Measurements from ENCODE around the gene DNAJC18.
"Not testable (repeated sequence)": the region's sequence is repeated elsewhere in the genome, so short reads cannot be mapped to it uniquely, and the experiment has no call there.

The DNAJC18 gene

GRCh38 chr5:139439013-139439903 lies at the start of gene DNAJC18:
DNAJC18 (minus strand) TSS chr5:139439525; CDS start chr5:139439445, 80 bp downstream.
- H3K4me1 ChIP-seq (ENCODE audit: control insufficient read depth, insufficient read depth, low read length, unreplicated experiment), result peaks cover 20% of the 10 kb centered on the region
- peaks cover 5% of the 10 kb centered on the region for H3K79me2 ChIP-seq (ENCODE audit: control insufficient read depth, insufficient read depth, low read length, unreplicated experiment)
- peak within 1 kb of the TSS; percentile 93 for H3K4me3 ChIP-seq (ENCODE audit: low read depth, low read length)
- no peaks in the 10 kb centered on the region for H3K27me3 ChIP-seq (ENCODE audit: insufficient read depth, low read length)
- H3K36me3 ChIP-seq (ENCODE audit: insufficient read depth, low read length), result peaks cover 2% of the 10 kb centered on the region; the same call in 1 of the 2 replicates
- peak within 1 kb of the TSS; percentile 82 for H3K27ac ChIP-seq (ENCODE audit: low read depth, low read length)
- H2AFZ ChIP-seq (ENCODE audit: low read length, unreplicated experiment), result peak within 1 kb of the TSS; percentile 99

DNA sequence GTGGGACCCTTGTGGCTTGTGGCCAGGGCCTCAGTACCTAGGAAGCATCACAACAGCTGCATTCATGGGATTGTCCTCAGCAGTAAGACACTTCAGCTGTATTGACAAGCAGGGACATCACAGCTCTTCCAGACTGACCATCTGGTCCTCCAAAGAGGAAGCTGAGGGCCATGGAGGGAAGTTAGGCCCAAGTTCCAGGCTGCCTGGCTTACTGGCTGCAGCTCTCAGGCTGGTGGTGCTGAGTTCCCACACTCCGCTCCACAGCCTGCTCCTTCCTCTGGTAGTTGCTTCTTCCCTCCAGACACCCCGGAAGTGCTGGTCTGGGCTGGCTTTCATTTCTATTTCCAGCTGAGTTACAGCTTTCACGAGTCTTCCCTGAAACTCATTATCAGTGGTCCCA lies 48.9 kb upstream of the DNAJC18 start:
- peaks cover 15% of the 10 kb centered on the region for H3K4me1 ChIP-seq (ENCODE audit: control insufficient read depth, insufficient read depth, low read length, unreplicated experiment)
- H3K27ac ChIP-seq (ENCODE audit: low read depth, low read length), result no peak overlapping the region
- no peaks in the 10 kb centered on the region for H3K36me3 ChIP-seq (ENCODE audit: insufficient read depth, low read length)
- no peaks in the 10 kb centered on the region for H3K27me3 ChIP-seq (ENCODE audit: insufficient read depth, low read length)
- no peak overlapping the region for H2AFZ ChIP-seq (ENCODE audit: low read length, unreplicated experiment)
- H3K79me2 ChIP-seq (ENCODE audit: control insufficient read depth, insufficient read depth, low read length, unreplicated experiment), result no peaks in the 10 kb centered on the region
- no peak overlapping the region for H3K4me3 ChIP-seq (ENCODE audit: low read depth, low read length)

GRCh38 chr5:139486201-139486600 lies 46.9 kb upstream of the DNAJC18 start:
- H3K4me3 ChIP-seq (ENCODE audit: low read depth, low read length), result no peak overlapping the region
- H3K27me3 ChIP-seq (ENCODE audit: insufficient read depth, low read length), result no peaks in the 10 kb centered on the region
- H3K36me3 ChIP-seq (ENCODE audit: insufficient read depth, low read length), result no peaks in the 10 kb centered on the region
- peaks cover 6% of the 10 kb centered on the region for H3K79me2 ChIP-seq (ENCODE audit: control insufficient read depth, insufficient read depth, low read length, unreplicated experiment)
- peaks cover 16% of the 10 kb centered on the region for H3K4me1 ChIP-seq (ENCODE audit: control insufficient read depth, insufficient read depth, low read length, unreplicated experiment)
- no peak overlapping the region for H2AFZ ChIP-seq (ENCODE audit: low read length, unreplicated experiment)
- H3K27ac ChIP-seq (ENCODE audit: low read depth, low read length), result no peak overlapping the region

DNA sequence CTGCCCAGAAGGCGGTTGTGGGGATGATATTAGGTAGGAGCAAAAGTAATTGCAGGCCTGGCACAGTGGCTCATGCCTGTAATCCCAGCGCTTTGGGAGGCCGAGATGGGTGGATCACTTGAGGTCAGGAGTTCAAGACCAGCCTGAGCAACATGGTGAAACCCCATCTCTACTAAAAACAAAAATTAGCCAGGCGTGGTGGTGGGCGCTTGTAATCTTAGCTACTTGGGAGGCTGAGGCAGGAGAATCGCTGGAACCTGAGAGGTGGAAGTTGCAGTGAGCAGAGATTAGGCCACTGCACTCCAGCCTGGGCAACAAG lies 43.5 kb upstream of the DNAJC18 start:
- peaks cover 17% of the 10 kb centered on the region for H3K79me2 ChIP-seq (ENCODE audit: control insufficient read depth, insufficient read depth, low read length, unreplicated experiment)
- H2AFZ ChIP-seq (ENCODE audit: low read length, unreplicated experiment); H3K27me3 ChIP-seq (ENCODE audit: insufficient read depth, low read length); H3K36me3 ChIP-seq (ENCODE audit: insufficient read depth, low read length): not testable (repeated sequence)
- peak overlapping the region; percentile 79; the same call in 1 of the 2 replicates for H3K4me3 ChIP-seq (ENCODE audit: low read depth, low read length)
- peaks cover 25% of the 10 kb centered on the region for H3K4me1 ChIP-seq (ENCODE audit: control insufficient read depth, insufficient read depth, low read length, unreplicated experiment)
- H3K27ac ChIP-seq (ENCODE audit: low read depth, low read length), result peak overlapping the region; percentile 97

GRCh38 chr5:139482050-139482889 lies 42.9 kb upstream of the DNAJC18 start, which contains the start of gene STING1:
STING1 (minus strand) TSS chr5:139482758; CDS start chr5:139481704, 1,054 bp downstream.
- peak within 1 kb of the TSS; percentile 79 for H3K4me3 ChIP-seq (ENCODE audit: low read depth, low read length)
- peak within 1 kb of the TSS; percentile 53 for H2AFZ ChIP-seq (ENCODE audit: low read length, unreplicated experiment)
- no peaks in the 10 kb centered on the region for H3K27me3 ChIP-seq (ENCODE audit: insufficient read depth, low read length)
- peaks cover 17% of the 10 kb centered on the region for H3K79me2 ChIP-seq (ENCODE audit: control insufficient read depth, insufficient read depth, low read length, unreplicated experiment)
- H3K4me1 ChIP-seq (ENCODE audit: control insufficient read depth, insufficient read depth, low read length, unreplicated experiment), result peaks cover 25% of the 10 kb centered on the region
- H3K27ac ChIP-seq (ENCODE audit: low read depth, low read length), result peak within 1 kb of the TSS; percentile 97
- no peaks in the 10 kb centered on the region for H3K36me3 ChIP-seq (ENCODE audit: insufficient read depth, low read length)

- Histone ChIP-seq H3K36me3 (ENCODE audit: insufficient read depth, low read length) (no peaks in the 10 kb centered on the region), H3K4me1 (ENCODE audit: control insufficient read depth, insufficient read depth, low read length, unreplicated experiment) (peaks cover 25% of the 10 kb centered on the region), H3K27me3 (ENCODE audit: insufficient read depth, low read length) (no peaks in the 10 kb centered on the region), H3K79me2 (ENCODE audit: control insufficient read depth, insufficient read depth, low read length, unreplicated experiment) (peaks cover 17% of the 10 kb centered on the region), H3K4me3 (ENCODE audit: low read depth, low read length) (peak overlapping the region; percentile 79), H2AFZ (ENCODE audit: low read length, unreplicated experiment) (no peak overlapping the region), H3K27ac (ENCODE audit: low read depth, low read length) (peak overlapping the region; percentile 97)
Observed at GRCh38 chr5:139481580-139482049, 42.3 kb upstream of the DNAJC18 start.

GRCh38 chr5:139481122-139481533 lies 41.8 kb upstream of the DNAJC18 start:
- no peaks in the 10 kb centered on the region for H3K27me3 ChIP-seq (ENCODE audit: insufficient read depth, low read length)

DNA sequence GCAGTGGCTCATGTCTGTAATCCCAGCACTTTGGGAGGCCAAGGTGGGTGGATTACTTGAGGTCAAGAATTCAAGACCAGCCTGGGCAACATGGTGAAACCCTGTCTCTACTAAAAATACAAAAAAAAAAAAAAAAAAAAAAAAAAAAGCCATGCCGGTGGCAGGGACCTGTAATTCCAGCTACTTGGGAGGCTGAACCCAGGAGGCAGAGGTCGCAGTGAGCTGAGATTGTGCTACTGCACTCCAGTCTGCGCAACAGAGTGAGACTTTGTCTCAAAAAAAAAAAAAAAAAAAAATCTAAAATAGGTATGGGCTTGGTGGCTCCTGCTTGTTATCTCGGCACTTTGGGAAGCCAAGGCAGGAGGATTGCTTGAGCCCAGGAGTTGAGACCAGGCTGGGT lies 40.4 kb upstream of the DNAJC18 start:
- H3K27ac ChIP-seq (ENCODE audit: low read depth, low read length); H3K4me3 ChIP-seq (ENCODE audit: low read depth, low read length); H2AFZ ChIP-seq (ENCODE audit: low read length, unreplicated experiment); H3K36me3 ChIP-seq (ENCODE audit: insufficient read depth, low read length); H3K27me3 ChIP-seq (ENCODE audit: insufficient read depth, low read length): not testable (repeated sequence)
- Histone ChIP-seq H3K4me1 (ENCODE audit: control insufficient read depth, insufficient read depth, low read length, unreplicated experiment) (peaks cover 33% of the 10 kb centered on the region), H3K79me2 (ENCODE audit: control insufficient read depth, insufficient read depth, low read length, unreplicated experiment) (peaks cover 17% of the 10 kb centered on the region)

More at GRCh38 chr5:139481122-139481533, 41.8 kb upstream of the DNAJC18 start:
- H3K79me2 ChIP-seq (ENCODE audit: control insufficient read depth, insufficient read depth, low read length, unreplicated experiment), result peaks cover 17% of the 10 kb centered on the region
- H3K36me3 ChIP-seq (ENCODE audit: insufficient read depth, low read length), result no peaks in the 10 kb centered on the region
- peak overlapping the region; percentile 79 for H3K4me3 ChIP-seq (ENCODE audit: low read depth, low read length)
- H2AFZ ChIP-seq (ENCODE audit: low read length, unreplicated experiment), result no peak overlapping the region
- H3K27ac ChIP-seq (ENCODE audit: low read depth, low read length), result peak overlapping the region; percentile 97
- peaks cover 25% of the 10 kb centered on the region for H3K4me1 ChIP-seq (ENCODE audit: control insufficient read depth, insufficient read depth, low read length, unreplicated experiment)

DNA sequence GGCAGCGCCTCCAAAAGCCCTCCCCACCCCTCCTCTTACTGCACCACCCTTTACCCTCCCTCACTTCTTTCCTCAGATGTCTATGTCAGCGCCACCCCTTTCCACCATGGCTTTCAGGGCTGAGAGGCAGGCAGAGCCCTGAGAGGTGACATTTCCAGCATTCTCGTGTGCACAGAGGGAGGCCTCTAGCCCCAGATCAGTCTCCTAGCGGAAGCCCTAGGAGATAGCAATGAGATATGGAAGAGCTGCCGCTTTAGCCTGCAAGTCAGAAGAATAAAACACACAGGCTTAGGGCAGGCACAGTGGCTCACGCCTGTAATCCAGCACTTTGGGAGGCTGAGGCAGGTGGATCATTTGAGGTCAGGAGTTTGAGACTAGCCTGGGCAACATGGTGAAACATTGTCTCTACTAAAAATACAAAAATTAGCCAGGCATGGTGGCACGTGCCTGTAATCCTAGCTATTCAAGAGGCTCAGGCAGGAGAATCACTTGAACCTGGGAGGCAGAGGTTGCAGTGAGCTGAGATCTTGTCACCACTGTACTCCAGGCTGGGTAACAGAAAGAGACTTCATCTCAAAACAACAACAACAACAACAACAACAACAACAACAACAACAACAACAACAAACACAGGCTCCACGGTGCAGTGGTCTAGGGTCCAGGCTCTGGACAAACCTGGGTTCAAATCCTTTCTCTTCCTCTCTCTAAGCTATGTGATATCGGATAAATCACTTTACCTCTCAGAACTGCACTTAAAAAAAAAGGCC lies 39.5 kb upstream of the DNAJC18 start:
- H3K36me3 ChIP-seq (ENCODE audit: insufficient read depth, low read length); H2AFZ ChIP-seq (ENCODE audit: low read length, unreplicated experiment); H3K27me3 ChIP-seq (ENCODE audit: insufficient read depth, low read length); H3K27ac ChIP-seq (ENCODE audit: low read depth, low read length); H3K4me3 ChIP-seq (ENCODE audit: low read depth, low read length): not testable (repeated sequence)
- H3K79me2 ChIP-seq (ENCODE audit: control insufficient read depth, insufficient read depth, low read length, unreplicated experiment), result peaks cover 17% of the 10 kb centered on the region
- peaks cover 33% of the 10 kb centered on the region for H3K4me1 ChIP-seq (ENCODE audit: control insufficient read depth, insufficient read depth, low read length, unreplicated experiment)

Measured in ACC112 (cell line).